ENCODE measurements around the gene PEX13.
"Not testable (repeated sequence)": the region's sequence is repeated elsewhere in the genome, so short reads cannot be mapped to it uniquely, and the experiment has no call there.

Gene PEX13

DNA sequence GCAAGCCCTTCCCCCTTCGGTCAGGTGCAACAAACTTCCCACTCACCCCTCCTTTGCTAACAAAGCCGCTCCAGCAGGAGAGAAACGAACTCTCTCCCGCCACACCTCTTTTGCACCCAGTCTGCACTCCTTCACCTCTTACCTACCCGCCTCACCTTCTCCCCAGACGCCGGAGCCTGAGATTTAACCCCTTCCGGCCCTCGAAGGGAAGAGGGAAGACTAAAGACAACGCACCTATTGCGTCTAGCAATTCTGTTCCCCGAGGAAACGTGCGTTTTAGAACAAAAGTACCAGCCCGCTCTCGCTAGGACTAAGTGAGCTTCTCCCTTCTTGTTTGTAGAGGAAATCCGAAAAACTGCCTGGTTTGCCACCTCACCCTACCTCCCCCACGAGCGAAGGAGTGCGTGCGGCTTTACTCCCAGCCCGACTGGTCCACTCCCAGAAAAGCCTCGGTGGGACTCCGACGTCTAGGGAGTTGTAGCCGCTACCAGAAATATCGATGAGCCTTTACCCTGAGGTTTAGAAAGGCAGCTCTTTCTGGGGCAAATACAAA lies 441 bp upstream of the PEX13 start:
- TF ChIP-seq, protein P1, sequence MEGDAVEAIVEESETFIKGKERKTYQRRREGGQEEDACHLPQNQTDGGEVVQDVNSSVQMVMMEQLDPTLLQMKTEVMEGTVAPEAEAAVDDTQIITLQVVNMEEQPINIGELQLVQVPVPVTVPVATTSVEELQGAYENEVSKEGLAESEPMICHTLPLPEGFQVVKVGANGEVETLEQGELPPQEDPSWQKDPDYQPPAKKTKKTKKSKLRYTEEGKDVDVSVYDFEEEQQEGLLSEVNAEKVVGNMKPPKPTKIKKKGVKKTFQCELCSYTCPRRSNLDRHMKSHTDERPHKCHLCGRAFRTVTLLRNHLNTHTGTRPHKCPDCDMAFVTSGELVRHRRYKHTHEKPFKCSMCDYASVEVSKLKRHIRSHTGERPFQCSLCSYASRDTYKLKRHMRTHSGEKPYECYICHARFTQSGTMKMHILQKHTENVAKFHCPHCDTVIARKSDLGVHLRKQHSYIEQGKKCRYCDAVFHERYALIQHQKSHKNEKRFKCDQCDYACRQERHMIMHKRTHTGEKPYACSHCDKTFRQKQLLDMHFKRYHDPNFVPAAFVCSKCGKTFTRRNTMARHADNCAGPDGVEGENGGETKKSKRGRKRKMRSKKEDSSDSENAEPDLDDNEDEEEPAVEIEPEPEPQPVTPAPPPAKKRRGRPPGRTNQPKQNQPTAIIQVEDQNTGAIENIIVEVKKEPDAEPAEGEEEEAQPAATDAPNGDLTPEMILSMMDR (conservative IDR thresholded peaks at IDR 0.05; ENCODE audit: low read depth, low read length): no peak
- peak overlapping the region; percentile 92 for H3K4me3 ChIP-seq (ENCODE audit: low read depth, low read length)
- peak; percentile 69 for DNase-seq (ENCODE audit: low read depth)

DNA sequence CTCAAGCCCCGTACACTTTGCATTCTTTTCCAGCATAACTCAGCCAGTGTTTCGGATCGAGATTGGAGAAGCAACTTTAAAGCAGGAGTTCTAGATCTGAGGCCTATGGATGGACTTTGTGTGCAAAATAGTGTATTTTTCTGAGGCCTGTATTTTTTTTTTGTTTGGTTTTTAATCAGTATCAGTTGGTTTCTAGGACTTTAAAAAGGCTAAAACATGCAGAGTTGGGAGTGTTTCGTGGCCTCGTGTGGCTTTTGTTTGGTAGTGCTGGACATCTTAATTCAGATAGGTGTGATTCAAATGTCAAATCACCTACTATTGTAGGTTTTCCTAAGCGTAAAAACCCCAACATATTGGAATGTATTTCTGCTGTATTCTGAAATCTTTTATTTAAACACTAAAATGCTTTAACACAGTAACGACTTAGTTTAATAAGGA lies 817 bp downstream of the PEX13 start:
- TF ChIP-seq, protein P1 (conservative IDR thresholded peaks at IDR 0.05; ENCODE audit: low read depth, low read length): no peak
- DNase-seq (ENCODE audit: low read depth): peak; percentile 66
- peak overlapping the region; percentile 92 for H3K4me3 ChIP-seq (ENCODE audit: low read depth, low read length)

DNA sequence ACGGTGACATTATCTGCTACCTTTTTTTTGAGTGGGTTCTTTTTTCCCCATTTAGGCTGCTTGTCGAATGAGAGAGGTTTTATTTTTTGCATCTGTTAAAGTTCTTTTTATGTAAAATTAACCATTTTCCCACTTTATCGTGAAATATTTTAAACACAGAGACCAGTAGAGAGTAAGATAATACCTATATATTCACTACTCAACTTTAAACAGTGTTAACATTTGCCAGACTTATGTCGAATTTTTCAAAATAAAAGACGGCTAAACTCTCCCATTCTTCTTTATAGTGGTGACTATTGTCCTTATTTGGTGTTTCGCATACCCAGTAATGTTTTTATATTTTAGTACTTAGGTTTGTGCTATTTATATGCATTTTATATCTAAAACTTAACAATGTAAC lies 1.3 kb downstream of the PEX13 start:
- no peak for DNase-seq (ENCODE audit: low read depth)
- H3K4me3 ChIP-seq (ENCODE audit: low read depth, low read length): peak overlapping the region; percentile 92
- TF ChIP-seq, protein P1 (conservative IDR thresholded peaks at IDR 0.05; ENCODE audit: low read depth, low read length): no peak

DNA sequence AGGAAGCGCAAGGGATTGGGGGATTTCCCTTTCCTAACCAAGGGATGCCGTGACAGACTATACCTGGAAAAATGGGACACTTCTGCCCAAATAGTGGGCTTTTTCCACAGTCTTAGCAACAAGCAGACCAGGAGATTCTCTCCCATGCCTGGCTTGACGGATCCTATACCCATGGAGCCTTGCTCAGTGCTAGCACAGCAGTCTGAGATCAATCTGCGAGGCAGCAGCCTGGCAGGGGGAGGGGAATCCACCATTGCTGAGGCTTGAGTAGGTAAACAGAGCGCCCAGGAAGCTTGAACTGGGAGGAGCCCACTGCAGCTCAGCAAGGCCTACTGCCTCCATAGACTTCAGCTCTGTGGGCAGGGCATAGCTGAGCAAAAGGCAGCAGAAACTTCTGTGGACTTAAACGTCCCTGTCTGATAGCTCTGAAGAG lies 3.7 kb downstream of the PEX13 start:
- H3K4me3 ChIP-seq (ENCODE audit: low read depth, low read length): no peak overlapping the region
- TF ChIP-seq, protein P1 (conservative IDR thresholded peaks at IDR 0.05; ENCODE audit: low read depth, low read length): no peak

DNA sequence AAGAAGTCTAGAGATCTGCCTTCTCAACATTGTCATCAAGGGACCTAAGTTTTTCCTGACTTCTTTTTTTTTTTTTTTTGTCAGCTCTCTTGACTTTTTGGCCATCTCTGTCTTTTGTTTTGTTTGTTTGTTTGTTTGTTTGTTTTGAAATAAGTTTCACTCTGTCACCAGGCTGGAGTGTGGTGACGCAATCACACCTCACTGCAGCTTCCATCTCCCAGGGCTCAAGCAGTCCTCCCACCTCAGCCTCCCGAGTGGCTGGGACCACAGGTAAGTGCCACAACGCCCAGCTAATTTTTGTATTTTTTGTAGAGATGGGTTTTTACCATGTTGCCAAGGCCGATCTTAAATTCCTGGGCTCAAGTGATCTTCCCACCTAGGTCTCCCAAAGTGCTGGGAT lies 6.2 kb downstream of the PEX13 start:
- no peak for DNase-seq (ENCODE audit: low read depth)
- TF ChIP-seq, protein P1 (conservative IDR thresholded peaks at IDR 0.05; ENCODE audit: low read depth, low read length): no peak
- no peak overlapping the region for H3K4me3 ChIP-seq (ENCODE audit: low read depth, low read length)

More for the DNA sequence above, 3.7 kb downstream of the PEX13 start:
- DNase-seq (ENCODE audit: low read depth): no peak

DNA sequence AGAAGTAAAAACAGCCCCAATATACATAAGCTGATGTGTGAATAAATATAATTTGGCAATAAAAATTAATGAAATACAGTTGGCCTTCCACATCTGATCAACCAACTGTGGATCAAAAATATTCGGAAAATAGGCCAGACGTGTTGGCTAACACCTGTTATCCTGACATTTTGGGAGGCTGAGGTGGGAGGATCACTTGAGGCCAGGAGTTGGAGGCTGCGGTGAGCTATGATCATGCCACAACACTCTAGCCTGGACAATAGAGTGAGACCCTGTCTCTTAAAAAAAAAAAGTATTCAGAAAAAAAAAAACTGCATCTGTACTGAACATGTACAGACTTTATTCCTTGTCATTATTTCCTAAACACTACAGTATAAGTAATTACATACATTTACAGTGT lies 12.0 kb downstream of the PEX13 start:
- H3K4me3 ChIP-seq (ENCODE audit: low read depth, low read length): no peak overlapping the region
- TF ChIP-seq, protein P1 (conservative IDR thresholded peaks at IDR 0.05; ENCODE audit: low read depth, low read length): no peak
- no peak for DNase-seq (ENCODE audit: low read depth)

DNA sequence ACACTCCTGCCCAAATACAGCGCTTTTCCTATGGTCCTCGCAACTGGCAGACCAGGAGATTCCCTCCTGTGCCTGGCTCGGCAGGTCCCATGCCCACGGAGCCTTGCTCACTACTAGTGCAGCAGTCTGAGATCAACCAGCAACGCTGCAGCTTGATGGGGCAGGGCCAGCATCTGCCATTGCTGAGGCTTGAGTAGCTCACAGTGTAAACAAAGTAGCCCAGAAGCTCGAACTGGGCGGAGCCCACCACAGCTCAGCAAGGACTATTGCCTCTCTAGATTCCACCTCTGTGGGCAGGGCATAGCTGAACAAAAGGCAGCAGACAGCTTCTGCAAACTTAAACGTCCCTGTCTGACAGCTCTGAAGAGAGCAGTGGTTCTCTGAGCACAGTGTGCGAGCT lies 17.1 kb downstream of the PEX13 start:
- DNase-seq (ENCODE audit: low read depth); H3K4me3 ChIP-seq (ENCODE audit: low read depth, low read length): not testable (repeated sequence)

DNA sequence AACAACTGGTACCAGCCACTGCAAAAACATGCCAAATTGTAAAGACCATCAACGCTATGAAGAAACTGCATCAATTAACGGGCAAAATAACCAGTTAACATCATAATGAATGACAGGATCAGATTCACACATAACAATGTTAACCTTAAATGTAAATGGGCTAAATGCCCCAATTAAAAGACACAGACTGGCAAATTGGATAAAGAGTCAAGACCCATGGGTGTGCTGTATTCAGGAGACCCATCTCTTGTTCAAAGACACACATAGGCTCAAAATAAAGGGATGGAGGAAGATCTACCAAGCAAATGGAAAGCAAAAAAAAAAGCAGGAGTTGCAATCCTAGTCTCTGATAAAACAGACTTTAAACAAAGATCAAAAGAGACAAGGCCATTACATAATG lies 19.1 kb downstream of the PEX13 start:
- DNase-seq (ENCODE audit: low read depth): not testable (repeated sequence)

More for the DNA sequence above, 19.1 kb downstream of the PEX13 start:
- H3K4me3 ChIP-seq (ENCODE audit: low read depth, low read length): not testable (repeated sequence)

Measured in choroid plexus epithelial cell (primary cell).